Measurements from ENCODE around the gene OTOA. TPM values are rescaled to one million over a fixed set of nuclear protein-coding genes. Genes with fewer than 3 reads are reported as not detected.

The OTOA gene
- total and polyA plus RNA-seq, 2 of the 8 experiments (the other 6 are each of a cell fraction or from before 2014, with no cell fraction given): 0.06 to 0.32 TPM

DNA sequence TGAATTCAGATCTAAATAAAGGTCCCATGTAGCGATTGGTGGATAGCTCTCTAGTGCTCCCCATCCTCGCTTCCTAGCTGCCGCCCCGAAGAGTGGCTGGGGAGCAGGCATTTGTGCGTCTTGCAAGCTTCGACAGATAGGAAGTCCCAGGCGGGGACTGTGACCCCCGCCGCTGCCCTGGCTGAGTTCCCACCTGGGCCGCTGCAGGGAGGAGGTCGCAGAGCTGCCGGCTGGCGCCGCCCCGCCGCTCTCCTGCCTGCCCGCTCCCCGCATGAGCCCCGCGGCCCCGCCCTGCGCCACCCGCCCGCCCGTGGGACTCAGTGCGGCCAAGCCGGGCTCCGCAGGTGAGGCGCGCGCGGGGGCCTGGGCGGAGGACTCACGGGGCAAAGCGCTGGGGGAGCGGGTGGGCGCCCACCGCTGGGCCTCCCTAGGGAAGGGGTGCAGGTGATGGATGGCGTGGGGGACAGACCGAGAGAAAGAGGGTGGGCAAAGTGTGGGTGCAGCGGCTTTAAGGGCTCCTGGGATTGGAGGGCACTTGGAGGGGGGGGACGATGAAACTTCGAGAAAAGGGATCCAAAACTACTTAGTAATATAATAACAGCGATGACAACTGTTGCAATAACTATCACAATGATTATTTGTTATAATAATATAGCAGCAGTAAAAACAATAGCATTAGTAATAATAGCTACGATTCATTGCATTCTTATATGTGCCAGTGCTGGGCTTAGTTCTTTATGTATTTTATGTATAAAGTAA is at the start of gene OTOA (continued):
- TF ChIP-seq SIRT6 (IDR thresholded peaks at IDR 0.05; ENCODE audit: low read length) (no peak), NRF1 (IDR thresholded peaks at IDR 0.05; ENCODE audit: low read depth, low read length) (no peak), SP4 (IDR thresholded peaks at IDR 0.05; ENCODE audit: low read length) (no peak), CHD1 (IDR thresholded peaks at IDR 0.05; ENCODE audit: low read depth, low read length) (no peak), POU5F1 (IDR thresholded peaks at IDR 0.05; ENCODE audit: low read depth, low read length) (no peak), SUZ12 (IDR thresholded peaks at IDR 0.05; ENCODE audit: low read length) (no peak), HDAC6 (IDR thresholded peaks at IDR 0.05; ENCODE audit: low read depth, low read length) (no peak), TAF1 (IDR thresholded peaks at IDR 0.05; ENCODE audit: low read depth, low read length) (no peak), BACH1 (IDR thresholded peaks at IDR 0.05; ENCODE audit: low read length) (no peak)
- TF ChIP-seq, protein P1, sequence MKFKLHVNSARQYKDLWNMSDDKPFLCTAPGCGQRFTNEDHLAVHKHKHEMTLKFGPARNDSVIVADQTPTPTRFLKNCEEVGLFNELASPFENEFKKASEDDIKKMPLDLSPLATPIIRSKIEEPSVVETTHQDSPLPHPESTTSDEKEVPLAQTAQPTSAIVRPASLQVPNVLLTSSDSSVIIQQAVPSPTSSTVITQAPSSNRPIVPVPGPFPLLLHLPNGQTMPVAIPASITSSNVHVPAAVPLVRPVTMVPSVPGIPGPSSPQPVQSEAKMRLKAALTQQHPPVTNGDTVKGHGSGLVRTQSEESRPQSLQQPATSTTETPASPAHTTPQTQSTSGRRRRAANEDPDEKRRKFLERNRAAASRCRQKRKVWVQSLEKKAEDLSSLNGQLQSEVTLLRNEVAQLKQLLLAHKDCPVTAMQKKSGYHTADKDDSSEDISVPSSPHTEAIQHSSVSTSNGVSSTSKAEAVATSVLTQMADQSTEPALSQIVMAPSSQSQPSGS (IDR thresholded peaks at IDR 0.05; ENCODE audit: low read length): no peak

Measured in H1 (cell line).